Hematopoietic multipotent progenitor cell treated with erythropoietin and hydrocortisone succinate and interleukin-3 and kit ligand, for 17 days (in vitro differentiated cells): ENCODE measurements around the gene CYSLTR1.
"Not testable (repeated sequence)": the region's sequence is repeated elsewhere in the genome, so short reads cannot be mapped to it uniquely, and the experiment has no call there.

Source experiments
- DNase-seq: peaks from one replicate; pipeline ENCODE4 v3.0.0-alpha.2; 2015; ENCODE audit warnings: low spot score

Gene CYSLTR1, protein sequence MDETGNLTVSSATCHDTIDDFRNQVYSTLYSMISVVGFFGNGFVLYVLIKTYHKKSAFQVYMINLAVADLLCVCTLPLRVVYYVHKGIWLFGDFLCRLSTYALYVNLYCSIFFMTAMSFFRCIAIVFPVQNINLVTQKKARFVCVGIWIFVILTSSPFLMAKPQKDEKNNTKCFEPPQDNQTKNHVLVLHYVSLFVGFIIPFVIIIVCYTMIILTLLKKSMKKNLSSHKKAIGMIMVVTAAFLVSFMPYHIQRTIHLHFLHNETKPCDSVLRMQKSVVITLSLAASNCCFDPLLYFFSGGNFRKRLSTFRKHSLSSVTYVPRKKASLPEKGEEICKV

DNA sequence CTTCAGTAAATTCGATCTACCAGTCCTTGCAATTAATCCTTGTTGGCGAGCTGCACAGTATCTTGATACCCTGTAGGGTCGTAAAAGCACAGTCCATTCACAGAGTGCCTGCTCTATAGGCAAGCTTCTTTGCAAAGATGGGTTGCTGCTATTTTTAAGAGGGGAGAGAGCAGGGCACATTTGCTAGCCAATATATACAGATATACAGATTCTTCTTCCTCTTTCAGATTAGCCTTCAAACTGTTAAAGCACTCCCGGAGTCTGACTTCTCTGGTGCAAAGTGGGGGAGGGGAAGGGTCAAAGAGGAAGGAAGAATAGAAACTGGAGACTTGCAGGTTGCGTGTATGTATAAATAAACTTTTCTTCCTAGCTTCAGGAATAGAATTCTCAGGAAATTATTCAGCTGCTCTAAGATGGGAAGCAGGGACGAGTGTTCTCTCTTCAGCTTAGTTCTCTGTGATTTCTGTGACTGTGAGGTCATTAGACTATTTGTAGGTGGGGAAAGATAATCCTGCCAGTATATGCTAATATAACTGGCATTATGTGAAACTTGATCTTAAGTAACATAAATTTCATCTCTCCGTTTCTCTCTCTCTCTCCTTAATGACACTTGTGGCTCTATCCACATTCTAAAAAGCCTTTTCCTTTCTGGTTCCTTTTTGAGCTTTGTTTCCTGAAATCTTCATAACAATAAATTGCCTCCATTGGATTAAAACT lies at the start of gene CYSLTR1:
TSS of gene CYSLTR1 (minus strand) at position 242 of the 717 bp plus-strand sequence. CDS start 53,865 bp downstream, outside the sequence.
- DNase-seq, result no peak

DNA sequence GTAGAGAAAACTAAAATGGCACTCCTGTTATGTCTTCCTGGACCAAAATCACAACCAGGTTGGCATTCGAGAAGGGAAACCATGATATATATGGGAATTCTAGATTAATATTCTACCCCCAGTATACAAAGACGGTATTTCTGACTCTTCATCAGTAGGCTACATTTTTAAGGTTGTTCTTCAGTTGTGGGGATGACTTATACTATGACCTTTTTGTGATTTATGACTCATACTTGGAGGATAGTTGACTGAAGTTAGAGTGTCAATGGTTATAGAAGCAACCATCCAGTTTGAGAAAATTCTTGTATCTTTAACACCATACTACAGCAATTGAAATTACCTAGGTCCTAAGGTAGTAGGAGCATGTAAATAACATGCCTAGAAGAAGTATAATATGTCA lies 49.8 kb upstream of the CYSLTR1 start:
- DNase-seq, result no peak

DNA sequence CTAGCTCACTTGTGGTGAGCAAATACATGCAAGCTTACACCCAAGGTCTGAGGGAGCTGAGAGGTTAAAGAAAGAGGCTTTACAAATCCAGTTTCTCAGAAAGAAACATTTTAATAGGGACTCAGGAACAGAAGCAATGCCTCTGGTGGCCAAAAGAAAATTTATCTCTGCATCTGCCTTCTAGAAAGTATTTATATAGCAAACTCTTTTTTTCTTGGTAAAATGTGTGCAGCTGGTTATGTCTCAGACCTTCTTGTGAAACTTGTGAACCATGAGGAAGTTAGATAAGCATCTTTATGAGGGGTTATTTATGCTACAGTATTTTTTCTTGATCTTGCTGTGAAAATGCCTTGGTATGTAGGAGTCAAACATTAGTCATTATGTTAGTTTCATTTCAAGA lies 48.5 kb upstream of the CYSLTR1 start:
- DNase-seq, result no peak

DNA sequence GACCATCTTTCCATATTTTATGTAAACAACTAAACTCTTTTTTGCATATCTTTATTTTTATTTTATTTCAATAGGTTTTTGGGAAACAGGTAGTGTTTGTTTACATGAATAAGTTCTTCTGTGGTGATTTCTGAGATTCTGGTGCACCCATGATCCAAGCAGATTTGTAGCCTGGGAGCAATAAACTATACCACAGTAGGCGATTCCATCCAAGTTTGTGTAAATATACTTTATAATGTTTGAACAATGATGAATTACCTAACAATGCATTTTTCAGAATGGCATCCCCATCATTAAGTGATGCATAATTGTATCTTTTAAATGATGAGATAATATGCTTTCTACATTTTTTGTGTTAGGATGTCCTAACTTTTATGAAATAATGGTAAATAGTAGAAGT lies 39.2 kb upstream of the CYSLTR1 start:
- DNase-seq, result no peak

DNA sequence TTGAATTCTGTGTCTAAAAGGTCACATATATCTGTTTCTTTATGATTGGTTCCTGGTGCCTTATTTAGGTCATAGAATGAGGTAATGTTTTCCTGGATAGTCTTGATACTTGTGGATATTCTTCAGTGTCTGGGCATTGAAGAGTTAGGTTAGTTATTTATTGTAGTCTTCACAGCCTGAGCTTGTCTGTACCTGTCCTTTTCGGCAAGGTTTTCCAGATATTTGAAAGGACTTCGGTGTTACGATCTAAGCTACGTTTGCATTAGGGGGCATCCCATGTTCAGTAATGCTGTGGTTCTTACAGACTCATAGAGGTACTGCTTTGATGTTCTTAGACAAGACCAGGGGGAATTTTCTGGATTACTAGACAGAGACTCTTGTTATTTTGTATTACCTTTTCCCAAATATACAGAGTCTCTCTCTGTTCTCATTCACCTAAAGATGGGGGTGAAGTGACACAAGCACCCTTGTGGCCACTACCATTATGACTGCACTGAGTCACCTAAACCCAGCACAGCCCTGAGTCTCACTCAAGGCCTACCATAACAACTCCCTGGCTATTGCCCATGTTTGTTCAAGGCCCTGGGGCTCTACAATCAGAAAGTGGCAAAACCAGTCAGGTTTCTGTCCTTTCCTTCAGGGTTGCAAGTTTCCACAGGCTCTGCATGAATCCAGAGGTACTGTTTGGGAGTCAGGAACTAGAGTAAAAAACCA lies 30.1 kb upstream of the CYSLTR1 start:
- no peak for DNase-seq

DNA sequence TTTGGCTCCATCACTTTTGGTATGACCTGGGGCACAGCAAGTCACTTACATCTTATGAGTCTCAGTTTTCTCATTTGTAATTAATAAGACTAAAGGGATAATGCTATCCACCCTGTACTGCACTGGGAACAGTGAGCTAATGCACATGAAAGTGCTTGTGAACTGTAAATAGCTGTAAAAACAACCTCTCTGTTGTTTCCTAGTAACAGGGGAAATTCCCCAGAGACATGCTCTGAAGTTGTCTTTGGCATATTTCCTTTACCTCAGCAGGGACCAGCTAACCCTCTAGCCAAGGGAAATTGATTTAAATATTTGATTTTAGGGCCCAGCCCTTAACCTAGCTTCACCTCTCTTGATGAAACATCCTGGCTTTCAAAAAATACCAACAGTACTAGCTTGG lies 6.1 kb upstream of the CYSLTR1 start:
- no peak for DNase-seq

DNA sequence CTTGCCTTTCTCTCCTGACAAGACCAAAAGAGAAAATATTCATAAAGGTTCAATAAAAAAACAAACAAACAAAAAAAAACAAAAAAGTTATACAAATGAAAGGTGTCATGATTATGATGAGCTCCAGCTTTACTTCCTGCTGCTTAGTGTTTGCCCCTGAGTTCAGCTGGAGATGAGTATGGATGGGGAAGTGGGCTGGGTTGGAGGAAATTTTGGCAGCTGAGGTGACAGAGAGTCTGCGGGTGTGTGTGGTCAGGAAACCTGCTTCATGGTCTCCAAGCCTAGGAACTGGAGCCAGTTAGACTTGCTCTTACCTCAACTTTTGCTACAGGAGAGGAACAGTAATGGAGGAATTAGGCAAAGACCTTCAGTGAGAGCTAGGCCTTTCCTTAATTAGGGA lies 4.3 kb upstream of the CYSLTR1 start:
- no peak for DNase-seq

DNA sequence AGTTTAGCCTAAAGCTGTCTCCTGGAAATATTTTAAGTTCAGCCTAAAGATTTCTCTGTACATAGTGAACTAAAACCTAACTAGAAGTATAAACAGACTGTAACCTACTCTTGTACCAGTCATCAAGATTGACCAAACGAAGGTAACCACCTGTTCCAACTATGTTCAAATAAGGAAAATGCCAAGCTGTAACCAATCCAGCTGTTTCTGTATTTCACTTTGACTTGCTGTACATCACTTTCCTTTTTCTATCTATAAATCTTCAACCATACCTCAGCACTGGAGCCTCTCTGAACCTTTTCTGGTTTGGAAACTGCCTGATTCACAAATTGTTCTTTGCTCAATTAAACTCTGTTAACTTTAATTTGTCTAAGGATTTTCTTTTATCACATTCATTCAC lies 3.1 kb upstream of the CYSLTR1 start:
- no peak for DNase-seq

DNA sequence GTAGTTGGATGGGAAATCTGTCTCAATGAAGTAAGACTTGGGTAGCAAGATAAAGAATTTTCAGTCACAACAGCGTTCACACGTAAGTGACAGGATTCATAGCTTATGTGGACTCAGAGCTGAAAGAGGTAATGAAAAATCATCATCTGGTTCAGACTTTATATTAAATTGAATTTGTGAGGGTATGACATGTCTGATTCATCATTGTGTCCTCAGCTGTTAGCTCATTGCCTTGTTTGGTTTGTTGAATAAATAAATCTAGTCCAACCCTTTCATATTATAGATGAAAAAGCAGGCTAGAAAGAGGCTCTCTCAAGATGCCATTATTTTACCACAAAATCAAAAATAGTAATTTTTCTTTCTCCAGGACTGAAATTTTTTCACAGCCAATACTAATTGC lies 2.7 kb upstream of the CYSLTR1 start:
- DNase-seq, result no peak

DNA sequence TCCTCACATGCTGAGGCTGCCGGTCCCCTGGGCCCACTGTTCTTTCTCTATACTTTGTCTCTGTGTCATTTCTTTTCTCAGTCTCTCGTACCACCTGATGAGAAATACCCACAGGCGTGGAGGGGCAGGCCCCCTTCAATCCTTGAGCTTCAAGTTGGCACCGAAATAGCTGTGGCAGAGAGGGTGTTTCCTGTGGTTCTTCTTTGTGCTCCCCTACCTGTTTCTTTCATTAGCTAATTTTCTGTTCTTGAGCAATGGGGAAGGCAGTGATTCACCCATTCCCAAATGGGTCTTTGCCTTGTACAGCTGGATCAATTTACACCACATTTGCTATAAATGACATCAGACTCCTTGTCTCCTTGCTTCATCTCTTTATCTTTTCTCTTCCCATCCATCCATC lies 2.1 kb upstream of the CYSLTR1 start:
- DNase-seq, result no peak

DNA sequence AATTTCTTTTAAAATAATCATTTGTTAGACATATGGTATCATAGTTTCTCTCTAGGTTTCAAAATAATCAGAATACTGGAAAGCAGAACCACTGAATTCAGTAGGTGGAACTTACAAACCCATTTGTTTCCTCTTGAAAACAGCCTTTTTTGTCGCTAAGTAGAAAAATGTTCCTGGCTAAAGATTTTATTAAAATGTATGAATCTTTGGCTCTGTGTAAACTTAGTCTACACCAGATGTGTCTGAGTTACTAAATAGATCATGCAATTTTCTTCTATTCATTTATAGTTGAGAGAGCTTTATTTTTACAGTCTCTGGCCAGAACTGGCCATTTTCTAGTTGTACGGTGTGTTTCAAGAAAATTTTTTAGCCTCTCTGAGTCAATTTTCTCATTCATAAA lies 1.0 kb downstream of the CYSLTR1 start:
- no peak for DNase-seq

DNA sequence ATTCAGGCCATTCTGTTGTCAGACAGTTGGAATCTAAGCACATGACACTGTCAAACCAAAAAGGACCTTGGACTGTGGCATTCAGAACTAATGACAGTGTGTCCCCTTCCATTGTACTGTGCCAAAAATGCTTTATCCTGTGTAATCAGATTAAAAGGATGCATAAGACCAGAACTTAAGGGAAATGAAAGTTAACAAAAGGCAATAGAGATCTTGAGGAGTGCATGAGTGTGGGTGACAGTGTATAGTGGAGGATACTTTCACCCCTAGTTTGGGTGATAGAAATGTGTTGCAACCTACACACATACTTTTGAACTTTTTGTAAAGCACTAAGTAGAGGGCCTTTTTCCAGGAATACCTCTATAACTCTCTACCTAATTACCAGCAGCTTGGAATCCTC lies 4.5 kb downstream of the CYSLTR1 start:
- no peak for DNase-seq

DNA sequence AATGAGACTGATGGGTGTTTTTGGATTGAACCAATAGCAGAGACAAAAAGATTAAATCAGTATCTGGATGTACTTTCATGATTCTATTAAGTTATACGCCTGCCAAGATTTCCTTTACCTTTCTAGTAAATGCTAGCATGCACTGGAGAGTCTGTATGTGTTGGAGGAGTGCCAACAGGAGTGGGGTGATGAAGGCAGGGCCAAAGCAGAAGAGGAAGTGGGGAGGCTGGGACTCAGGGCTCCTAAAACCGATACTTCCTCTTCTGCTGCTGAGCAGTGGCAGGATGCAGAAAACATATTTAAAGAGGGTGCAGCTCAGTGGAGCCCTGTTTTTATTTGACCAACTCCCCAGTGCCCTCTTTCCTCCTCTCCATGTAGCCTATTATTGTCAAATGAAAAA lies 5.6 kb downstream of the CYSLTR1 start:
- DNase-seq, result no peak

DNA sequence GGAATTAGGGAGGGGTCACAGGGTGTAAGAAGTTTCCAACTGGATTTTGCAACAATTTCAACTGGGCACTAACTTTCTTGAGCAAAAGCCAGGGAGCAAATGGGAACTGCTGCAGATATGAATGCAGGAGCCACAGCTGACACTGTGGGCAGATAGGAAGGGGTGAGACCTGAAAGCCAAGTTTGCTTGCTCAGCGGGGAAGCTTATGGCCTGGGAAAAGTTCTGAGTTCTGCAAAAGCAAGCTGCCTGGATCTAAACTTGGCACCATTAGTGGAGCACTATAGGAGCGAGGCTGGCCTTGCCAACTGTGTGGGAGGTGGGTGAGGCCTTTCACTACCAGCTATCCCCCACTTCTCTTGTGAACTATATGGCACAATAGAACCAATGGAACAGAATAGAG lies 11.1 kb downstream of the CYSLTR1 start:
- no peak for DNase-seq

DNA sequence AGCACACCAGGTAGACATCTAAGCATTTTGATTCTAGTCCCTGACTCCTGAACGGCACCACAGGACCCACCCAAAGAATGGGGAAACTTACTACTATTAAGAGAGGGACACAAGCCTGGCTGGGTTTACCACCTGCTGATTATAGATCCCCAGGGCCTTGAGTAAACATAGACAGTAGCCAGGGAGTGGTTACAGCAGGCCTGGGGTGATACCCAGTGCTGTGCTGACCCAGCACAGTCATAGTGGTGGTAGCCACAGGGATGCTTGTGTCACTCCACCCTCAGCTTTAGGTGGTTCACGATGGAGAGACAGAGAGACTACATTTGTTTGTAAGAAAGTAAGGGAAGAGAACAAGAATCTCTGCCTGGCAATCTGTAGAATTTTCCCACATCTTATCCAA lies 11.7 kb downstream of the CYSLTR1 start:
- no peak for DNase-seq

DNA sequence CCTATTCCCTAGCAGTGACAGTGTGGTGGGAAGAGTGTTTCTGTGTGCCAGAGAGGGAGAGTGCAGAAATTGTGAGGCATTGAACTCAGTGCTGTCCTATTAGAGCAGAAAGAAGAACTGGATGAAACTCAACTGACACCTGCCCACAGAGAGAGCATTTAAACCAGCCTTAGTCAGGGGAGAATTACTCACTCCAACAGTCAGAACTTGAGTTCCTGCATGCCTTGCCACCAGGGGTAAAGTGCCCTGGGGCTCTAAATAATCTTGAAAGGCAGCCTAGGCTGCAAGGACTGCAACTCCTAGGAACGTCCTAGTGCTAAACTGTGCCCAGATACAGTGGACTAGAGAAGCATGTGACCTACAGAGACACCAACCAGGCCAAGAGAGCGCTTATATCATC lies 12.8 kb downstream of the CYSLTR1 start:
- DNase-seq, result no peak

DNA sequence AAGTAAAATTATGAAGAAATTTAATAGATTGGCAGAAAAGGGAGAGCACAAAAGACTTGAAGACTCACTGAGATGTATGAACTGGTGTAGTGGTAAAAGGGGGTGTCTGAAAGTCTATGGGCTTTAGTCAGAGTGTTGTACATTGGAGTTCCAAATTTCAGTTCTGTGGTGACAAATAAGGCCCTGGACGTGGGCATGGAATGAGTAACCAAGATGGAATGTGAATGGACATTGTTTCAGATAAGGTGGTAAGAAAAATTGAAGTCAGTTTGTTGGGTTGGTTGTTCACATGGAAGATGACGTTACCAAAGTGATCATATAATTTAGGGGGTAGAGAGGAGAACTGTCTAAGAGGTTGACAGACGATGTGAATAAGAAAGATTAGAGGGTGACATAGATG lies 13.9 kb downstream of the CYSLTR1 start:
- no peak for DNase-seq

DNA sequence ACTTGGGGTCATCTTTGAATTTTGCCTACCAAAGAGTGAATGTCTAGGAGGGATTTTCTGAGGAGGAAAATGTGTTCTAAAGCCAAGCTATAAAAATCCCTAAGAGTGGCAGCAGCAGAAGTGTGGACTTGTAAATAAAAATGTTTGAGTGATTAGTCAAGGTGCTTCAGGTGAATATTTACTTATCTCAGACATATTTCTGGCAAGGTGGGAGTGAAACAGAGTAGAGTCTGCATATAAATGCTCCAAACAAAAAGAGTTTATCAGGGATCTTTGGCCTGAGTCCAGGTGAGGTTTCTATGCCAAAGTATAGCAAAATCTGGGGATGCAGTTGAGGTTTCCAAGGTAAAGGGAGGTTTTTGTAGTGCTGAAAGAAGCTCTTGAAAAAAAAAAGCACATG lies 19.7 kb downstream of the CYSLTR1 start:
- DNase-seq, result no peak

DNA sequence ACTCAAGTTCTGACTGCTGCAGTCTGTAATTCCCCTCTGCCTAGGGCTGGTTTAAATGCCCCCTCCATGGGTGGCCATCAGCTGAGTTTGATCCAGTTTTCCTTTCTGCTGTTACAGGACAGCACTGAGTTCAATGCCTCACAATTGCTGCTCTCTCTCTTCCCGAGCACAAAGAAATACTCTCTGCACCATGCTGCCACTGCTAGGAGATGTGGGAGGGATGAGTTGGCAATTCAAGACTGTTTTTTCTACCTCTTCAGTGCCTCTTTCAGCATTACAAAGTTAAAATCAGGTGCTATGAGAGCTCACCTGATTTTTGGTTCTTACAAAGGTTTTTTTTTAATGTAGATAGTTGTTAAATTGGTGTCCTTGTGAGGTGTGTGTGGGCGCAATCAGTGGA lies 24.3 kb downstream of the CYSLTR1 start:
- no peak for DNase-seq

DNA sequence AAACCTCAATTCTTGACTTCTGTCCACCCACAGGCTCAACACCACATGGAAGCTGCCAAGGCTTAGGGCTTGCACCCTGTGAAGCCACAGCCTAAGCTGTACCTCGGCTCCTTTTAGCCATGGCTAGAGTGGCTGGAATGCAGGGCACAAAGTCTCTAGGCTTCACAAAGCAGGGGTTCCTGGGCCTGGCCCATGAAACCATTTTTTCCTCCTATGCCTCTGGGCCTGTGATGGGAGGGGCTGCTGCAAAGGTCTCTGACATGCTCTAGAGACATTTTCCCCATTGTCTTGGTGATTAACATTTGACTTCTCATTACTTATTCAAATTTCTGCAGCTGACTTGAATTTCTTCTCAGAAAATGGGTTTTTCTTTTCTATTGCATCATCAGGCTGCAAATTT lies 26.5 kb downstream of the CYSLTR1 start:
- DNase-seq, result not testable (repeated sequence)

DNA sequence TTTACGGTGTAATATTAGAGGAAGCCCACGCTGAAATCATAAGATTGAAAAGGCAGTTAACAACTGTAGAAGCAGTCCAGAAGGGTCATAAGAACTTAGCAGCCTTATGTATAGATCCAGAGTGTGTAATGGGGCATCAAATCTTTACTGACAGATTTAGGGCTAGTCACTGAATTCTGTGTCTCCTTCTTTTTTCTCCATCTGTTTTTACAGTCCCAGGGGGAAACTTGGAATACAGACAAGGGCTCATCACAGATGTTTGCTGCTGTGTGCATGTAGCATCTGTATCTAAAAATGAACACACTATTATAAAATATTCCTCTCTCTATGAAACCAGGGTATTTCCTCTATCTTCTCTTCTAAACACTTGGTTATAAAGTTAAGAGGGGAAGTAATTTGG lies 43.9 kb downstream of the CYSLTR1 start:
- DNase-seq, result no peak

DNA sequence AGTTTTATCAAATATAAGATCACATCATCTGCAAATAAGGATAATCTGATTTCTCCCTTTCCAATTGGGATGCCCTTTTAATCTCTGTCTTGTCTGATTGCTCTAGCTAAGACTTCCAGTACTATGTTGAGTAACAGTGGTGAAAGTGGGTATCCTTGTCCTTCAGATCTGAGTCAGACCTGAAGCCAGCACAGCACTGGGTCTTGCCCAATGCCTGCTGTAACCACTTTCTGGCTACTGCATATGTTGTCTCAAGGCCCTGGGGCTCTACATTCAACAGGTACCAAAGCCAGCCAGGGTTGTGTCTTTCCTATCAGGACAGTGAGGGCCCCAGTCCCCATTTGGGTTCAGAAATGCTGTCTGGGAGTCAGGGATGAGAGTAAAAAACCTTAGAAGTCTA lies 90.3 kb downstream of the CYSLTR1 start:
- no peak for DNase-seq

DNA sequence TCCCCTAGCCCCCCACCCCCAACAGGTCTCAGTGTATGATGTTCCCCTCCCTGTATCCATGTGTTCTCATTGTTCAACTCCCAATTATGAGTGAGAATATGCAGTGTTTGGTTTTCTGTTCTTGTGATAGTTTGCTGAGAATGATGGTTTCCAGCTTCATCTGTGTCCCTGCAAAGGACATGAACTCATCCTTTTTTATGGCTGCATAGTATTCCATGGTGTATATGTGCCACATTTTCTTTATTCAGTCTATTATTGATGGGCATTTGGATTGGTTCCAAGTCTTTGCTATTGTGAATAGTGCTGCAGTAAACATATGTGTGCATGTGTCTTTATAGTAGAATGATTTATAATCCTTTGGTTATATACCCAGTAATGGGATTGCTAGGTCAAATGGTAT lies 101.4 kb downstream of the CYSLTR1 start:
- DNase-seq, result not testable (repeated sequence)
